NCI-H2171 (cell line): Measurements from ENCODE around the gene ENO2.

Experiments
- DNase-seq: peaks from one replicate; lab custom pipeline; 2025; lab: John Stamatoyannopoulos, UW

The ENO2 gene

DNA sequence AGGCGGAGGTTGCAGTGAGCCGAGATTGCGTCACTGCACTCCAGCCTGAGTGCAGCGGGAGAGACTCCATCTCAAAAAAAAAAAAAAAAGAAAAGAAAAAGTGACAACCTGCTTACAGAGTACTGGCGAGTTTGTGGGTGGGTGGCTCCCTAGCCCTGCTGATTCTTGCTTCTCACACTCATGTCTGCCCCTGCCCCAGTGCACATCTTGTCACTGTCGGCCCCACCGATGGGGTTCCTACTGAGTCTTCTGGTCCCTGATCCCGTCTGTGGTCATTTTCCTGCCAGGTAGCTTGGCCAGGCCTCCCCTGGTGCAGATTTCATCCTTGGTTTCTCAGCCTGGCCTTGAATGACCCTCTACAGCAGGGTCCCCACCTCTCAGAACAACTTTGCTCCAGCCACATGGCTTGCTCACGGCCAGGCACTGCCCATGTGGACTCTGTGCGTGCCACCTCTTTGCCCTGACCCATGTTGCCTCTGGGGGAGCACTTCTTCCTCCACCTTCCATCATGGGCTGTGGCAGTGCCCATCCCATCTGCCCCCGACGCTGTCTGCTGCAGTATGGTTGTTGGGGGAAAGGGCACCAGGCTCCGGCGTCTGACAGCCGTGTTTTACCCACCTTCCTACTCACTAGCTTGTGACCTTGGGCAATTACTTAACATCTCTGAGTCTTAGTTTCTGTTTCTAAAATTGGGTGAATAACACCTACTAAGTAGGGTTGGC lies 34.7 kb downstream of the ENO2 start:
- DNase-seq: no peak

GRCh38 chr12:6950401-6950801 lies 36.0 kb downstream of the ENO2 start:
- DNase-seq: no peak

- no peak for DNase-seq
These were observed 36.6 kb downstream of the ENO2 start, which contains the start of gene PTPN6 for GRCh38 chr12:6950811-6951540. PTPN6 (plus strand) TSS chr12:6951356; CDS start chr12:6951513, 157 bp downstream.

GRCh38 chr12:6951551-6952120 lies 37.3 kb downstream of the ENO2 start:
- DNase-seq: no peak

DNA sequence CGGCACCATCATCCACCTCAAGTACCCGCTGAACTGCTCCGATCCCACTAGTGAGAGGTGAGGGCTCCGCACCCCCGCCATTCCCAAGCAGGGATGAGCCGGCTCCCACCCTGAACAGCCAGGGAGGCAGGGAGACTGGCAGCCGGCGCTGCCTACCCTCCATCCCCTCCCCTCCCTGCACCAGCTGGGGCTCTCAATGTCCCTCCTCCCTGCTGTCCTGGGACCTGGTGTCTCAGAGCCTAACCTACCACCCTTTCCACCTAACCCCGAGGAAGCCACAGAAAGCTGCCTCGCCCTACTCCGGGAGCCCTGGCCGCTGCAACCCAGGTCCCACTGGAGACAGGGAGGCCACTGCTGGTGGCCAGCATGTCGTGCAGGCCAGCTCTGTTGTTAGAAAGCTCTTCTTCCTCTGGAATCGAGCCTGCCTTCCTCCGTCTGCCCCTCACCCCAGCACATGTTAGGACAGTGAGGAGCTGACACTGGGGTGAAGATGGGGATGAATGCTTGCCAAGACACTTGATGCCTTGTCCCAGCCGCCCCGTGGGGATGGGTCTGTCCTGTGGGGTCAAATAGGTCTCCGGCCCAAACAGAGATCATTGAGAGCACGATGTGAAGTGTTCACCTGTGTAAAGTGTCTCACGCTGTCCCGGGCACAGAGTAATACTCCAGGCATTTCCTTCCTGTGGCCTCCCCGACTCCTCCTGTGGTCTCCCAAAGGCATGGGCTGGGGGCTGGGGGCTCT lies 37.9 kb downstream of the ENO2 start:
- no peak for DNase-seq

DNA sequence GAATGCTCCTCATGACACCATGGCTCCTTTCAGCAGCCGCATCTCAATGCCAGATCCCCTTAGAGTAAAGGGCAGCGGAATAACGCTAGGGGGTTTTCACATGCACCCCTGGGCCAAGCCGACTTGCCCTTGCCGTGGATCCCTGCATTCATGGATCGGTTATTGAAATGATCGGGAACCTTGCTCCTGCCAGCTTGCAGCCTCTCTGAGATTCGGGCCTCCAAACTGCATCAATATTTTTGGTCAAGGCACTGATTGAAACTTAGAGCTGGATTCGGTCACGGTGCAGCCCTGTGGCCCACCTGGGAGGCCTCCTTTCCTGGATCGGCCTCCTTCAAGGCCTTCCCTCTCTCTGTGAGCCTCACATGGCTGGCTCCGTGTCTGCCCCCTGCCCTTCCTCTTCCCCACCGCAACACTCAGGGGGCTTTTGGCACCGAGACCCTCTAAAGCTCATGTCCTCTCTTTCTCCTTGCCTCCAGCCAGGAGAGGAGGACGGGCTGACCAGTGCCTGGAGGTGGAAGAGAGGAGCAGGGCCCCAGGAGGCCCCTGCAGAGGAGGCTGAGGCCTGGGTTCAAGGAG lies 38.6 kb downstream of the ENO2 start:
- no peak for DNase-seq

- DNase-seq: no peak
These were observed 39.3 kb downstream of the ENO2 start for GRCh38 chr12:6953442-6954315.

DNA sequence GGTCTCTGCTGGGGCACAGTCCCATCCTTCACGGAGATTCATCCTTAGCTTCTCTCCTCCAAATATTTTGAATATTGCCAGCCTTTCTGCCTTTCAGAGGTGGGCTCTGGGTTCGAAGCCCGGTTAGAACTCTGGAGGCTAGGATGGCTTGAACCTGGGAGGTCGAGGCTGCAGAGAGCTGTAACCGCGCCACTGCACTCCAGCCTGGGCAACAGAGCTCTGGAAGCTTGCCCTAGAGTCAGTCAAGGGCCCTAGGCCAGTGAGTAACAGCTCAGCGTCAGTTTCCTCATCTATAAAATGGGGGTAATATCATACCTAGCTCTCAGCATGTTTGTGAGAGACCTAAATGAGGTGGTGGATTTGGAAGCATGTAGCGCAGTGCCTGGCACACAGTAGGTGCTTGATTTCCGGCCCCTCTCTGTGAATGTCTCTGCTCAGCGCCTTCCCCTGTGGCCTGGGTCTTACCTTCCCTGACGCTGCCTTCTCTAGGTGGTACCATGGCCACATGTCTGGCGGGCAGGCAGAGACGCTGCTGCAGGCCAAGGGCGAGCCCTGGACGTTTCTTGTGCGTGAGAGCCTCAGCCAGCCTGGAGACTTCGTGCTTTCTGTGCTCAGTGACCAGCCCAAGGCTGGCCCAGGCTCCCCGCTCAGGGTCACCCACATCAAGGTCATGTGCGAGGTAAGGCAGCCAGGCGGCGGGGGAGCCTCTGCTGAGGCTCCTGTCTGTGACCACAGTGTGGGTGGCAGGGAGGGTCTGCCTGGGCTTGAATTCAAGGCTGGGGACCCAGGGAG lies 40.1 kb downstream of the ENO2 start:
- no peak for DNase-seq

DNA sequence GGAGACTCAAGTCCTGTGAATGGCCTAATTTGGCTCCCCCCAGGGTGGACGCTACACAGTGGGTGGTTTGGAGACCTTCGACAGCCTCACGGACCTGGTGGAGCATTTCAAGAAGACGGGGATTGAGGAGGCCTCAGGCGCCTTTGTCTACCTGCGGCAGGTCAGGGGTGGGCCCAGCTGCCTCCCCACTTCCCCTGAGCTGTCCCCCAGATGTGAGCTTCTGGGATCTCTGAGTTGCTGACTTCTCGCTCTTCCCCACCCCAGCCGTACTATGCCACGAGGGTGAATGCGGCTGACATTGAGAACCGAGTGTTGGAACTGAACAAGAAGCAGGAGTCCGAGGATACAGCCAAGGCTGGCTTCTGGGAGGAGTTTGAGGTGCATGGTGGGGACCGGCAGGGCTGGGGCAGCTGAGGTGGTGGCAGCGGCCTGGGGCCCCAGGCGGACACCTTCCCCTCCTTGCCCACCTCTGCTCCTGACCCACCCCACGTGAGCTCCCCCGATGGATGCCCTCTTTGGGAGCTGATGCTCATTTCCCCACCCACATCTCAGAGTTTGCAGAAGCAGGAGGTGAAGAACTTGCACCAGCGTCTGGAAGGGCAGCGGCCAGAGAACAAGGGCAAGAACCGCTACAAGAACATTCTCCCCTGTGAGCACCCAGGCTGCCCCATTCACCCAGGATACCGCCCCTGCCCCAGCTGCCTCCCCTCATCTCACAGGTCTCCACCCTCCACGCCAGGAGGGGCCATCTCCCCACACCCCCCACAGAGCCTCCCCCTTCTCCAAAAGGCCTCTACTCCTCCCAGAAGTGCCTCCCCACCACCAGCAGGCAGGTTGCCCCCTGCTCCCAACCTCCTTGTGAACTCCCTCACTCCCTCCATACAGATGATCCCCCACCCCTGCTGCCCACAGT lies 41.0 kb downstream of the ENO2 start:
- DNase-seq: no peak

- no peak for DNase-seq
These were observed 41.8 kb downstream of the ENO2 start for GRCh38 chr12:6956021-6956727.

- DNase-seq: no peak
These were observed 42.8 kb downstream of the ENO2 start for GRCh38 chr12:6957151-6957701.

GRCh38 chr12:6957741-6958608 lies 43.6 kb downstream of the ENO2 start:
- no peak for DNase-seq

DNA sequence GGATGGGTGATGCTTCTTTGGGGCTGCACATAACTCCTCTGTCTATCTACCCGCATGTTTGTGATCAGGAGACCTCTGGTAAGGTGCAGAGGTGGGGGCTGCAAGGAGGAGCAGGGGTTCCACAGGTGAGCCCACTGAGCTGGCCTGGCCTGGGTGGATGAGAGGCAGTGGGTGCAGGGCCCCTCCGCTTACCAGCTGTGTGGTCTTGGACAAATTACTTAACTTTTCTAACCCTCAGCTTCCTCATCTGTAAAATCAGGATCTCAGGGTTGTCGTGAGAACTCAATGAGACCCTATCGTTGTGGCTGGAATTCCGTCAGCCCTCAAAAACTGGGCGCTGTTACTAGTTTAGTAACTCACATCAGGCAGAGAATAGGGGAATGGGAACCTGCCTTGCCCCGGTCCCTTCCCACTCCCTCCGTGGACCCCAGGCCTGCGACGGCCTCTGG lies 44.3 kb downstream of the ENO2 start:
- DNase-seq: no peak

DNA sequence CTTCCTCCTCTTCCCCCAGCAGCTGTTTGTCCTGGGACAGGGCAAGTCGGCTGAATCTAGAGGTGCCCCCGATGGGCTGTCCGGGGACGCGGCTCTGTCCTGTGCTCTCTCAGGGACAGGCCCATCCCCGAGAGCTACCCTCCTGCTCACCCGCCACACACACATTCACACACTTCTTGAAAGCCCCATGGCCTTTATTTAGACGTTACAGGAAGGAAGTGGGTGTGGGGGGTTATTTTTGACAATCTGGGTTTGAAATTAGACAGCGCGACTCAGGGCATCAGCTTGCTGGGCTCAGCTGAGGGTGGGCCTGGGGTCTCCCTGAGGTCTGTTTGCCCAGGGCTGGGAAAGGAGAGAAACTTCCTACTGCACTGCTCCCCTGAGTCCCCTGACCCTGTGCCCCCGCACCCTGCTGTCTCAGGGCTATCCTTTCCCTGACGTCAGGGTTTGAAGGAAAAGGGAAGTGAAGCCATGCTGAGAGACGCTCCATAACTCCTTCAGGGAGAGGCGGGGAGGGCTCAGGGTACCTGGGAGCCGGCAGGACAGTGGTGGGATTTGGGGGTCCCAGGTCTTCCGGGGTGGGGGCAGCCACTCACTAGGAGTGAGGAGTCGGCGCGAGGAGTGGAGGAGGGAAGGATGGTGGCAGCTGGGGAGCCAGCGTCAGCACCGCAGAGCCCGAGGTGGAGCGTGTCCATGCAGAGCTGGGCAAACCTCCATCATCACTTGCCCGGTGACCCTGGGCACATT lies 44.9 kb downstream of the ENO2 start:
- DNase-seq: no peak

DNA sequence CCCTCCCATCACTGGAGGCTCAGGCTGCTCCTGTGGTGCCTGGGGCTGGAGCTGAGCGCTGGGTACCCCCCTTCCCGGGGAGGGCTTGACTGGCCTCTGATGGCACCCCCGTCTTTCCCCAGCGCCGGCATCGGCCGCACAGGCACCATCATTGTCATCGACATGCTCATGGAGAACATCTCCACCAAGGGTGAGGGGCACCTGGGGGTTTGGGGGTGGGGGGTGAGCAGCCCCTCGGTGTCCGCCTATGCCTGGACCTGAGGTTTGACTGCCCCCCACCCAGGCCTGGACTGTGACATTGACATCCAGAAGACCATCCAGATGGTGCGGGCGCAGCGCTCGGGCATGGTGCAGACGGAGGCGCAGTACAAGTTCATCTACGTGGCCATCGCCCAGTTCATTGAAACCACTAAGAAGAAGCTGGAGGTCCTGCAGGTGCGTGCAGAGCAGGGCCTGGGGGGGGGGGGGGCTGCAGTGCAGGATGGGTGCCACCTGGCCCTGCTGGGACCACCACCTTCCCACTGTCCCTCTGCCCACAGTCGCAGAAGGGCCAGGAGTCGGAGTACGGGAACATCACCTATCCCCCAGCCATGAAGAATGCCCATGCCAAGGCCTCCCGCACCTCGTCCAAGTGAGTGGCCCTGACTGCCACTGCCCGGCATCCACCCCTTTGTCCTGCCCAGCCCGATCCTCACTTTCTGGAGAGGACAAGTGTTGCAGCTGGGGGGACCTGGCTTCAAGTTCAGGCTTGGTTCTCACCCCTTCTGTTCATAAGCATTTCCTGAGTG lies 45.6 kb downstream of the ENO2 start:
- DNase-seq: no peak
